GM18870 (cell line): Measurements from ENCODE around the gene SLC17A7.

Experiments used
- ATAC-seq: cut with Tn5 transposase; IDR thresholded peaks from one replicate; pipeline ENCODE4 v1.9.1; 2021; ENCODE audit warnings: moderate library complexity; ENCODE audit not compliant: unreplicated experiment

Gene SLC17A7

DNA sequence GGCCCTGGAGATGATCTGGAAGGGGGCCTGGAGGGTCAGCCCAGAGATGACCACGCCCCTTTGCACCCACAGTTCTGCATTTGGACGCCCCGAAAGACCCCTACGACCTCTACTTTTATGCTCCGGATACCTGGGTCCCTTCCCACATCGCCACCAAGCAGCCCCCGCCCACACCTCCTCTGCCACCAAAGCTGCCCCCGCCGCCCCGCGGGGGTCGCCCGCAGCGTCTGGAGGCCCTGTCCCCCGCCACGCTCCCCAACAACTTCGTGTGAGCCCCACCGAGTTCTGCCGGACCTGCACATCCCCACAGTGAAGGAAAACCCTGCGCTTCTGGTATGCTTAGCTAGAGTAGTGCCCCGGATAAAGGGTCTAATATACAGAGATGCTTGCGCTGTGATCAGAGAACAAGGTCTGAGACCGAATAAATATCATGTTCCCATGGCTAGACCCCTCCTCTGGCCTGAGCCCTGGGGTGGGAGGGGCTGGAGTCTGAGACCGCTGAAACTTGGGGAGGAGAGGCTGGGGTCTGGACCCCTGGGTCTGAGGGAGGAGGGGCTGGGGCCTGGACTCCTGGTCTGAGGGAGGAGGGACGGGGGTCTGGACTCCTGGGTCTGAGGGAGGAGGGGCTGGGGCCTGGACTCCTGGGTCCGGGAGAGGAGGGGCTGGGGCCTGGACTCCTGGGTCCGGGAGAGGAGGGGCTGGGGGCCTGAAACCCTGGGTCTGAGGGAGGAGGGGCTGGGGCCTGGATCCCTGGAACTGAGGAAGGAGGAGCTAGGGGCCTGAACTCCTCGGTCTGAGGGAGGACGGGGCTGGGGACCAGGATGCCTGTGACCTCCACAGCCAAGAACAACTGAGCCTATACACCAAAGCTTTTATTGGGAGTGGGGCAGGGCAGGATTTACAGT is 12.5 kb downstream of the SLC17A7 start:
- ATAC-seq = no peak

DNA sequence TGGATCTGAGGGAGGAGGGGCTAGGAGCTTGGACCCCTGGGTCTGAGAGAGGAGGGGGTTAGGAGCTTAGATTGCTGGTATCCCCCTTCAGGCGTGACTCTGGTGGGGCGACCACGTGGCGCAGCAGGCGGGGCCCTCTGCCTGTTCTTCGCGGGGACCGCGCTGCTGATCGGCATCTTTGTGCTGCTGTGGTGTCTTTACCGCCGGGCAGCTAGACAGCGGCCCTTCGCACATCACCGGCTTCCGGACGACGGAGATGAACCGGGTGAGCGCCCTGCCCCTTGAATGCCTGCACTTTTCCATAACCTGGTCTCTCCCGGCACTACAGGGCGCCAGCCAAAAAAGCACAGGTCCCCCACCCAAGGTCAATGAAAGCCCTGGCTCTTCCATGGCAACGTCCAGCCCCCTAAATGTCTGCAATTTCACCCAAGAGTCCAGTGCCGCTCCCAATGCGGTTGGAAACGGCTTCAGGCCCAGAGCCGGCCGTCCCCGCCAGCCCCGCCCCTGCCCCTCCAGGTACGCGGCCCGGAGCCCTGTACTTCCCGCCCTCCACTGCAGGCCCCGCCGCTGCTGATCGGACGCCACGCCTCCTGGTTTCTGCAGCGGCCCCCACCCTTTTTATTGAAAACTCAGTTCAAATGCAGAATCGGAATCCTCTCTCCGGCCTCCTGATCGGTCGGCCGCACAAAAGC is 13.3 kb downstream of the SLC17A7 start:
- no peak for ATAC-seq

DNA sequence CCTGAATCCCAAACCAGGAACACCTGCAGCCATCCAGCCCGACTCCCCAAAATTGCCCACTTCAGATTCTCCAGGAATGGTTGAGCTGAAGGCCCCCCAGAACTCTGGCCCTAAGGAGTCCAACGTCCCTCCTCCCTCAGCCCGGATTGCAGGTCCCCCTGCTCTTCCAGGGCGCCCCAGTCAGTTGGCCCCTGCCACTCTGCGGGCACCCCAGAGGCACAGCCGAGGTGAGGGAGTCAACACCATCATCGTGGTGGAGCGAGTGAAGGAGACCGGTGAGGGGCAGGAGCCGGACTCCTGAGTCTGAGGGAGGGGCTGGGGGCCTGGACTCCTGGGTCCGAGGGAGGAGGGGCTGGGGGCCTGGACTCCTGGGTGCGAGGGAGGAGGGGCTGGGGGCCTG is 14.0 kb downstream of the SLC17A7 start:
- no peak for ATAC-seq

DNA sequence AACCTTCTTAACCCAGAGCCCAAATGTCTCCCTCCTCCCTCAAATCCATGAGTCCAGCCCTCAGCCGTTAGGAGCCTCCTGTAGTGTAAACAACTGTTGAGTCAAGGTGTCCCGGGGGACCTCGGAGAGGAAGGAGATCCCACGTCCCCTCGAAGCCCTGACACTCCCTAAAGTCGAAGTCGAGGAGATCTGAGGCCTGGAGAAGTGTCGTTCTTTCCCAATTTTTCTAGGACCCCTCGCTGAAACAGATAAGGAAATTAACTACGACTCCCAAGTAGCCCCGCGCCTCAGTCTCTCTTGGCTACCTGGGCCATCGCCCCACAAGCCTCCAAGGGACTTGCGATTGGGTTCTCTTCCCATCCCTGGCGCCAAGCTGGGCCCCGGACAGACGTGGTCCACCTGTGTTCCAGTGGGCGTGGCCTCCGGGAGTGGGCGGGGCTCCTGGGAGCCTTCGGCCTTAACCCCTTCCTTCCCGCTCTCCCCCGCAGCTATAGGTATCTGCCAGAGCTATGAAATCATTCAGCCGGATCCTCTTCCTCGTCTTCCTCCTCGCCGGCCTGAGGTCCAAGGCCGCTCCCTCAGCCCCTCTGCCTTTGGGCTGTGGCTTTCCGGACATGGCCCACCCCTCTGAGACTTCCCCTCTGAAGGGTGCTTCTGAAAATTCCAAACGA is 15.3 kb downstream of the SLC17A7 start:
- no peak for ATAC-seq

DNA sequence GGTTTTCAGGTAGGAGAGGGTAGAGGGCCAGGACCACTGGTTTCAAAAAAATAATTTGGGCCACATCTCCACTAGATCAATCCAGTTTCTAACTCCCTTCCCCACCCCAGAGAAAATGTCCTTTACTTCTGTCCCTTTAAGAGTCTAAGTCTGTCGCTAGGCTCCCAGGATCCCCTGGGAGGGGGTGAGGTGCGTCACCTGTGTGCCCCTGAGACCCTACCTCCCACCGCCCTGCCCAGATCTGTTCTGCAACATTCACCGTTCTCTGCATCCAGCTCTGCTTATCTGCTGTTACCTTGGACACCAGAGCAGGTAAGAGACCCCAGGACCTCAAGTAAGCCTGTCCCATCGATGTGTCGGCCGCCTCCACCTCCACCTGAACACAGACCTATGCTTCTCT is 16.1 kb downstream of the SLC17A7 start, which contains the start of gene GFY:
GFY (plus strand) TSS at position 211 of the 400 bp plus-strand sequence. CDS start 1,043 bp downstream, outside the sequence.
- ATAC-seq = no peak

DNA sequence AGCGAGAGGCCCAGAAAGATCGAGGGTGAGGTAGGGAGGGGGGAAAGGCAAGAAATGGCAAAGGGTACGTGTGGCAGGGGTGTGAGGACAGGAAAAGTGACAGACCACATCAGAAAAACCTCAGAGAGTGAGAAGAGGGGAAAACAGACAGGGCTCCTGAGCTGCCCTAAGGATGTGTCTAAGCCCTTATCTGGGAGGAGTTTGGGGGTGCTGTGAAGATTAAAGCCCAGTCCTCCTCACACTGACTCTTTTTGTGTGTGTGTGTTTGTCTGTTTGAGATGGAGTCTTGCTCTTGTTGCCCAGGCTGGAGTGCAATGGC is 17.4 kb downstream of the SLC17A7 start:
- no peak for ATAC-seq

DNA sequence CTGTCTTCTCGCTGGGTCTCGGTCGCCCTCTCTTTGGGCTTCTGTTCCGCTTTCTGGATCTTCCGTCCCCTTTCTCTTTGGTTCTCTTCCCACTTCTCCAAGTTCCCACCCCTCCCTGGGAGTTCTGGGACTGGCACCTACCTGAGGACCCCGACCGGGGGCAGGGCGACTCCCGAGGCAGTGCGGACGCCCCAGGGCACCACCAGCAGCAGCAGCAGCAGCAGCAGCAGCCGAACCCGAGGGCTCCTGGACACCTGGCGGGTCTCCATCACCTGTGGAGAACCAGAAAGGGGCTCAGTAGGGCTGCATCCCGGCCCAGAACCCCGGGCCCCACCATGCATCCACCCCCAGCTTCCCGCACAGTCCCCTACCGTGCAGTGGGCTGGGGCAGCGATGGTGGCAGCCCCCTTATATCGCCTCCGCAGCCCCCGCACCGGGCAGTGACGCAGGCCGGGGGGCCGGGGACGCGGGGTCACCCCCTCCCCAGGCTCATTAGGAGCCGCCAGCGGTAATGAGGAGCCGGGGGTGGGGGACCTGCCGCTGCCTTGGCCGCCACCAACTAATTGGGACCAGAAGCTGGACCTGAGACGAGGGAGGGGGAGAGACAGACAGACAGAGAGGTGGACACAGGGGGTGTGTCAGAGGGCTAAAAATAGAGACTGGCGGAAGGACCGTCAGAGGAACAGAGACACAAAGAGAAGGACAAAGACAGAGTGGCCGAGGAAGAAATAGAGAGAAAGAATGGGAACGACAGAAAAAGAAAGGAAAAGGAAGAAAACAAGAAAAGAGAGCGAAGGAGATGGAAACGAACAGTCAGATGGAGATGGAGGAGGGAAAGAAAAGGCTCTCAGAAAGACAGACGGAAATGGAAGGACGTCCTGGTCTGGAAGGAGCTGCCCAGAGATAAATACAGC is 18.0 kb downstream of the SLC17A7 start, which contains the start of gene PTH2:
PTH2 (minus strand) TSS at position 371 of the 914 bp plus-strand sequence; CDS start at position 269, 102 bp downstream.
- no peak for ATAC-seq

DNA sequence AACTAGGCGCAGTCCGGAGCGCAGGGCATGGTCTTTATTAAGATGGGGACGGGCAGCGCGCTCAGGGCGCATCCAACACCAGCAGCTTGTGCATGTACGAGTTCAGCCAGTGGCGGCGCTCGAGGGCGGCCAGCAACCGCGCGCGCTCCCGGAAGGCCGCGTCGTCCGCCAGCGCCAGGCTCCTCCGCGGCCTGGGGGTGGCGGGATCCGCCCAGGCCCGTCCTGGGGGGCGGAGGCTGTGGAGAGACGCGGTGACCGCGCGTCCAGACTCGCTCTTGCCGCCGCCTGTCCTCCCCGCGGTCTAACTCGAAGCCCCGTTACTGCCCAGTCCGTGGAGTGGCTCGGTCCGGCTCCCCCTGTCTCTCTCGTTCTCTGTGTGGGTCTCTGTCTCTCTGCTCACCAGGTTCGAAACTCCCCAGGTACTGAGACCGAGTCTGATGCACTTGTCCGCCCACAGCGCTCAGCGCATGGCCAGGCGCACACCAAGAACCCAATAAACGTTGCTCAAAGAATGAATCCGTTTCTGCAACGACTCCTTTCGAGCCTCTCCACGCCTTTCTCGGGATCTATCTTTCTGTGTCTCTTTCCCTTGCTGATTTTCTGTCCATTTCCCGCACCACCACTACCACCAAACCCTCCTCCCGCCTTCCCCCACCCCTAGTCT is 18.8 kb downstream of the SLC17A7 start:
- no peak for ATAC-seq

DNA sequence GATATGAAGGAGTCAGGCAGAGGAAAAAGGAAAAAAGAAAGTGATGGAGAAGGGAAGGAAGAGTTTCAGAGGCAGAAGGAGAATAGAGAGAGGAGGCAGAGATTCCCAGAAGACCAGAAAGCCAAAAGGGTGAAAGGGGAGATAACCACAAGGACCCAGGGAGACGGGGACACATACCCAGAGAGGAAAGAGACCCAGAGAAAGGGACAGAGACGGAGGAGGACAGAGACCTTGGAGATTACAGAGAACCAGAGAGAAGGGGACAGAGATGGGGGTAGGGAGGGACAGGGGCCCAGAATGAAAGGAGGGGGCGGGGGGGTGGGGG is 19.5 kb downstream of the SLC17A7 start:
- ATAC-seq = no peak

DNA sequence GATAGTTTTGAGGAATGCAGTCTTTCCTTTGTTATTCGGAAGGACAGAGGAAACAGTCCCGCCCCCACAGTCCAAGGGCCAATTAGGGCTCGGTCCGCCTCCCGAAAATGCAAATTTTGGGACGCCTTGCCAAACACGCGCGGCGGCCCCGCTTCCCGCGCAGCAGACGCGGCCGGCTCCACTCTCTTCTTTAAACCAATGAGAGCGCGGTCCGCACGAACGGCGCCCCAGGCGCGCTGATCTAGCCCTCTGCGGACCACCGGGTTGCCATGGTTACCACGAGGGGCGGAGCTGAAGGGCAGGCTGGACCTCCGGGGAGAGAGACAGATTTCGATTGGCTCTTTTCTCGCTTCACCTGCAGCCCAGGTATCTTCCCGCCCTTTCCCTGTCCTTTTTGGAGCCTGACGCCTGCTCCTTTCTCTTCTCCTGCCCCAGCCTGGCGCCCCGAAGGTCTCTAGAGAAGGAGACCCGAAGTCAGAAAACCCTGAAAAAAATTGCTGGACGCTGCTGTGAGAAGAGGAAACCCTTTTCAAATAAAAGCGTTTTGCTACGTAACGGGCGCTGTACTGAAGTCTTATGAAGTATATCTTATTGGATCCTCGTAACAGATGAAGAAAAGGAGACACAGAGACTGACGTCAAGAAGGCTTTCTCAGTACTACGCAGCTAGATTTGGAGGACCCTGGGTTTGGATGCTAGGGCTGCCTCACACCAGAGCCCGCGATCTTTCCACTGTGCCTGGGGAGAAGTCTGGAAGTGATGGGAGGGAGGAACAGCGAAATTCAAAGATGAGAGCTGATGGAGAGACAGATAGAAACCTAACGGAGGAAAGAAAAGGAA is 20.1 kb downstream of the SLC17A7 start:
- ATAC-seq = no peak

DNA sequence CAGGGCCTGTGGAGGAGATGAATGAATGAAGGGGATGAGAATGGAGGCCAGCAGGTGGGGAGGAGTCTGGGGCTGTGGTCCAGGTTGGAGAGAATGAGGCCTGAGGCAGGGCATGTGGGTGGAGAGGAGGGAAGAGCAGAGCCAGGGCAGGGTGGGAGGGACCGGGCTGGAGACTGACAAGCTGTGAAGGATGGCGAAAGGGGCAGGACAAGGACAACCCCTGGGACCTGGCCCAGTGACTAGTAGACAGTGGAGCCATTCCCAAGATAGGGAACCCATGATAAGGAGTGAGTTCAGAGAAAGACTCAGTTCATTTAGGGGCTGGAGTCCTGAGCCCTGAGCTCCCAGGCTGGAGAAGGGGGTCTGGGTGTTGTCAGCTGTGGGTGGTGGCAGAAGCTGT is 21.1 kb downstream of the SLC17A7 start:
- ATAC-seq = no peak

DNA sequence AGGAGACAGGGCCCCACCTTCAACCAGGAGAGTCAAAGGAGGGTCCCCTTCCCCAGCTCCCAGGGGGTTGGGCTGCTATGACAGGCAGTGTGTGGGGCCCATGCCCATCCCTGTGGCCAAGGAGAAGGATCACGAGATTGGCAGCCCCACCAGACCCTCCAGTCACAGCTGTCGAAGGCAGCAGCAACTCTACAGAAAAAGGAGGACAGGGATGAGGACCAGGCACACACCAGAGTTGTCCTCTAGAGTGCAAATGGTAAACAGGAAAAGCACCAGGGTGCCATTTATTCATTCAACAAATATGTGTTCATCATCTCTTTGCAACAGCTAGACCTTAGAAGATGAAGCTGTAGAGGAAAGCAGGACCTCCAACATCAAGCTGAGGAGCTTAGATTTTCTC is 22.2 kb downstream of the SLC17A7 start:
- no peak for ATAC-seq

DNA sequence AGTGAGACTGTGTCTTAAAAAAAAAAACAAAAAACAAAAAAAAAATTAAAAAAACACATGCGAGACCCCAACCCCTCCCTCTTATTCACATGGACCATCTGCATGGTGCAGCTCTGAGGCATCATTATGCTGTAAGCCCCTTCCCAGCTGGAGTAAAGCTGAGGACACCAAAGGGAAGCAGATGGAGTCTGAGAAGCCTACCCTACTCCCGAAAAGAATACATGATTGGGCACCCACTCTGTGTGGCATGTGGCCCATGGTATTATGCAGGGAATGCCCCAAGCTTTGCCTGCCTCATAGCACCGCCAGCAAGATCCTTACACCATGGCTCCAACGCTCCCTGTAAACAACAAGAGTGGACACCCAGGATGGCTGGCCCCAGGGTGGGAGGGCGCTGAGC is 22.8 kb downstream of the SLC17A7 start:
- no peak for ATAC-seq

DNA sequence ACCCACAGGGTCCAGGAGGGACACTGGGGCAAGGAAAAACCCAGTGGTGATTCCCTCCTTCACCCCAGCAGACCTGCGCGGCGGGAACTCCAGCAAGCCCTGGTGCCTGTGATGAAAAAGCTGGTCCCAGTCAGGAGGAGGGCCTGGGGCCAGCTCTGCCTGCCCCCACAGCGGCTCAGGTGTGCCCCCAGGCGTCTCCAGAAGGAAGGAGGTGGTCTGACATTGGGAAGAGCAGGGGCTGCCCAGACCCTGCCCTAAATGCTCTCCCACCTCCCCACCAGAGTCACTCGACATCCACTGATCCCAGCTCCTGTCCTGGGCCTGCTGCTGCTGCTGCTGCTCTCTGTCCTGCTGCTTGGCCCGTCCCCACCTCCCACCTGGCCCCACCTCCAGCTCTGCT is 24.2 kb downstream of the SLC17A7 start:
- ATAC-seq = no peak

DNA sequence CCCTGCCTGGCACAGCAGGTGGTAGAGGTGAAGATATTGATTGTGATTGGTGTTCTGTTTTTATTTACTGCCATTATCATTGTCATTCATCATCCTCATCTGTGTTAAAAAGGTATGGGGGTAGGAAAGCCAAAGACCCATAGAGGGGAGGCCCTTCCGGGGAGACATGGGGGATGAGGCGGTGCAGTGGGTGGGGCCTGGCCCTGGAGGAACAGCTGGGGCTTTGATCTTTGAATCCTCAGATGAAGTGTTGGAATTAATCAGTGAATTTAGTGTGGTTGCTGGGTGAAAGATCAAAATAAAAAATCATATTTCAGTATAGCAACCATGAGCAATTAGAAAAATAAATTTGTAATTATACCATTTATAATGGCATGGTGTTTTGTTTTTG is 25.5 kb downstream of the SLC17A7 start:
- ATAC-seq = no peak

DNA sequence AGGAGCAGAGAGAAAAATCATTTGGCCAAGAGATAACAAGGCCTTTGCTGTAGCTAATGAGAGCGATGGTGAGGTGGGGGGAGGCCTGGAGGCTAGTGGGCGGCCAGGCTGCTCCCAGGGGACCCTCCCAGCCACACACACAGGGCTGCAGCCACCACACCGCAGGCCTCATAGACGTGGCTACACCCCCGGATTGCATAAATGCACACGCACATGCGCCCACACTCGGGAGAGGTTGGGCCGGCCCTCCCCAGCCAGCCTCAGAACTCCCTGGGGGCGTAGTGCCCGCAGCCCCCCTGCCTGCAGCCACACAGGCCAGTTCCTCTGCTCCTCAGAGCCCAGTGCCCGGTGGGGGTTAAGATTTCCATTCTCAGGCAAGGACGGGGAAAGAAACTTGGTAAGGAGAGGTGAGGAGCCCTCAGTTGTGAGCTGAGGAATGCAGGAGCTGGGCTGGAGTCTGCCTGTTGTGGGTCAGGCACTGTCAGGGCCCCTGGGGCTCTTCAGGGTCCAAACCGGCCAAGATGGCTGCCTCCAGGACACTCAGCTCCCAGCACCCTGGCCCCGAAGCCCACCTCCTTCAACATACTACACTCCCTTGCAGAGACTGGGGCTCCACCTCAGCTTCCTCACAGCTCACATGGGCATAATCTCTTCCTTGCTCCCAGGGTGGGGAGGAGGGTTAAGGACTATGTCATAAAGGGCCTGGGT is 26.1 kb downstream of the SLC17A7 start:
- ATAC-seq = no peak

DNA sequence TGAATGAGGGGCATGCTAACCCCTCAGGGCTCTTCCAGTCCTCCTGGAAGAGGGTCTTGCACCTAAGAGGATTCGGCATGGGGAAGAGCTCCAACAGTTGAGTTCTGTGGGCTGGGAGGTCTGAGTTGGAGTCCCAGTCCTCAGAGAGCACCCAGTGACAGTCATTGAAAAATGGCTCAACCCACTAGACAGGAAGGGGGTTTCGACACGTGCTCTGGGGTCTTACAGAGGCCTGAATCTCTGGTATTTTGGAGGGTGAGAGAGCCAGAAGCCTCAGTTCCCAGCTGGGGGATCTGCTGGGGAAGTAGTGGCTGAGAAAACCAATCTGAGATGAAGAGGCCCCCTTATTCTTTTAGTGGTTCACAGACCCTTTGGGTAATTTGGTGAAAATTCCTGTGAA is 27.1 kb downstream of the SLC17A7 start:
- ATAC-seq = no peak

DNA sequence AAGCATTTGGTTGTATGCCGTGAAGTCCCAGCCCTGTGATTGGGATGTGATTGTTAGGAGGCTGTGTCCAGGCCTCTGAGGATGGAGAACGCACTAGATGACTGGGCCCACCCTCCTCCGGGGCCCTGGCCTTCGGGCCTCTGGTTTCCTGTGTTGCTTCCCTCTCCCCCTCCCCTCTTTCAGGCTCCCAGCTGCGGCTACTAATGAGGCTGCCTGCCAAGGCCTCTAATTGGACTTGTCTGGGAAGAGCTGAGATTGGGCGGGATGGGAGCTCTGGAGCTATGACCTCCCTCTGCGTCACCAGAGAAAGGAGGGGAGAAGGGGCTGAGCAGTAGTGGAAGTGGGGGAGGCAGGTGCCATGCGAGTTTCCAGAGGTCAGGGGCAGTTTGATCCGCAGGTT is 28.0 kb downstream of the SLC17A7 start:
- no peak for ATAC-seq
